Ovary (tissue), 9 donors: Measurements from ENCODE around the gene ARL5C. TPM values are rescaled to one million over a fixed set of nuclear protein-coding genes. Genes with fewer than 3 reads are reported as not detected.

Experiments
- DNase-seq, 5 donors: peaks; one replicate each; pipeline ENCODE4 v3.0.0-alpha.2; 2019 to 2020
- H3K27ac ChIP-seq, 2 donors: fragments of 200-600 bp; one replicate each; pipeline versions ENCODE4 v1.5.1 to v1.8.0; 2019 to 2022
- H3K27me3 ChIP-seq: fragments of 200-600 bp; one replicate; pipeline ENCODE4 v1.8.0; 2022
- H3K36me3 ChIP-seq: fragments of 200-600 bp; sonication (generic); one replicate; pipeline ENCODE4 v1.5.1; 2019
- H3K4me1 ChIP-seq: one replicate; pipeline ENCODE4 v1.8.1; 2013; ENCODE audit warnings: mild to moderate bottlenecking, moderate library complexity; ENCODE audit not compliant: insufficient read depth
- H3K4me3 ChIP-seq: fragments of 200-600 bp; sonication (generic); one replicate; pipeline ENCODE4 v1.5.1; 2017
- H3K9me3 ChIP-seq, 2 donors: fragments of 200-600 bp in 1 of 2; sonication (generic) in 1 of 2; one replicate each; pipeline versions ENCODE4 v1.5.1 to v1.8.1; 2013 to 2019; ENCODE audit warnings: mild to moderate bottlenecking in 1 of 2, moderate library complexity in 1 of 2
- EP300 ChIP-seq: sonication (generic); formaldehyde crosslinking; IDR thresholded peaks from one replicate; pipeline ENCODE4 v1.6.1; 2017; ENCODE audit warnings: antibody characterized with exemption
- POLR2A ChIP-seq: fragments of 450-650 bp; IDR thresholded peaks from one replicate; pipeline ENCODE4 v1.6.1; 2017; ENCODE audit warnings: antibody characterized with exemption, mild to moderate bottlenecking, moderate library complexity
- WGBS, 3 donors: extraction: QIAGEN DNeasy Blood & Tissue Kit in 1 of 3; methylation state at CpG; one replicate each; pipeline versions ENCODE4 v1.1.5 to v1.1.7; 2013 to 2017; 5-methylcytosine and 5-hydroxymethylcytosine counted together
- intact Hi-C, 4 donors: fragments of 100-400 bp; cut with DNase I; formaldehyde crosslinking; loops; one replicate each; pipeline versions ENCODE4 v1.11.0 to v1.15.1; 2022 to 2023
- polyA plus RNA-seq, 2 donors: library from polyadenylated mRNA; stranded (reverse); fragments of 200-250 nt in 1 of 2; fragments of 350-450 nt in 1 of 2; fragmentation: Illumina TruSeq in 1 of 2; extraction: RNeasy Lipid Tissue Mini Kit (QIAGEN cat#74804) in 1 of 2; gene quantifications; one replicate each; pipeline ENCODE4 v1.2.3, GENCODE V29; 2013 to 2014
- total RNA-seq, 7 donors: library from RNA; depleted of rRNA in 2 of 7; stranded (reverse); fragments of >200 nt in 2 of 7; fragmentation: NEBNext Ultra II Directional in 3 of 7; extraction: Animal tissue kit (Norgen Biotek cat#: 25700) in 3 of 7; gene quantifications; one replicate each; pipeline versions ENCODE4 v1.1.0 to v1.2.4, GENCODE V29; 2016 to 2023
- TF ChIP-seq, protein P1 (sequence below), 3 donors: fragments of 450-650 bp in 2 of 3; fragments of 200-600 bp in 1 of 3; IDR thresholded peaks; one replicate each; pipeline versions ENCODE4 v1.5.1 to v1.8.0; 2016 to 2022; ENCODE audit warnings: antibody characterized with exemption in 3 of 3, mild to moderate bottlenecking in 1 of 3
- donor health status: DM: no; HTN: no; CAD: no; lungs with moderate emphysema.
- donor health status: DM: no; HTN: no; CAD: no.
- donor health status: Bipolar disorder and iron deficiency.
- donor health status: DM: yes; HTN: yes; CAD: no.
- donor health status: DM: no; HTN: no; CAD: no.
- donor health status: DM: yes; HTN: yes; CAD: no.

Gene ARL5C
- total and polyA plus RNA-seq, 9 donors: not detected

DNA sequence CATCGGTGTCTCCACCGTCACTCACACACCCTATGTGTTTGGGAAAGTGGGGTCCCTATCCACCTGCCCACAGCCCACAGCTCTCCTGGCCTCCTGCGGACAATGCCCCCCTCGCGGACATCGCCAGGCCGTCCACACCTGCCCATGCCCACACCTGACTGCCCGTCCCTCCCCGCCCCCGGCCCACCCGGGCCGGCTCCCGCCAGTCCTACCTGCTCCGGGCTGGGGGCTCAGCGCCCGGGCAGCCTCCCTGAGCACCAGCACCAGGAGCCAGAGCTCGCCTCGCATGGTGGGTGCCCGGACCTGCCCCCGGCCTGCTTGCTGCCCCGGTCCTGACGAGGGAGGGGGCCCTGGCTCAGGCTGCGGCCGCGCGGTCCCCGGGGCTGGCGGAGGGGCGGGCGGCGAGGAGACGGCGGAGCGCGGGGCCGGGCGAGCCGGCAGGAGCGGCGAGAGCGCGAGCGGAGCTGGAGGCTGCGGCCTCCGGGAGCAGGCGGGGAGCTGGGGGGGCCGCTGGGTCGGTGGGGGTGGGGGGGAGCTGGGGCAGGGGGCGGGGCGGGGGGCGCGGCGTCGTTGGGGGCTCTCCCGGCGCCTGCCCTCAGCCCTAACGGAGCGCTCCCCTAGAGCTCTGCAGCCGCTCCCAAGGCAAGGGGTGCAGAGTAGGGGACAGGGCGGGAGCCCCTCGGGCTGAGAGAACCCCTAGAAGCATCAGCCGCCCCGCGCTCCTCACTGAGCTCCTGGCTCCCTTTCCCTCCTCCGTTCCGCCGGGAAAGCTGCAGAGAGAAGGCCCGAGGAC is 14.6 kb downstream of the ARL5C start, which contains the start of gene PLXDC1:
TSS of gene PLXDC1 (minus strand) at position 488 of the 793 bp plus-strand sequence. CDS start at position 288, 200 bp downstream.
- H3K27me3 ChIP-seq: no peaks in the 10 kb centered on the region
- 2 to 3% (median 2%) methylated on average over 23 to 67 of the region's 68 CpGs for WGBS, 3 donors

GRCh38 chr17:39150795-39151149 is 15.2 kb downstream of the ARL5C start:
- TF ChIP-seq EP300: no peak
- TF ChIP-seq, protein P1, sequence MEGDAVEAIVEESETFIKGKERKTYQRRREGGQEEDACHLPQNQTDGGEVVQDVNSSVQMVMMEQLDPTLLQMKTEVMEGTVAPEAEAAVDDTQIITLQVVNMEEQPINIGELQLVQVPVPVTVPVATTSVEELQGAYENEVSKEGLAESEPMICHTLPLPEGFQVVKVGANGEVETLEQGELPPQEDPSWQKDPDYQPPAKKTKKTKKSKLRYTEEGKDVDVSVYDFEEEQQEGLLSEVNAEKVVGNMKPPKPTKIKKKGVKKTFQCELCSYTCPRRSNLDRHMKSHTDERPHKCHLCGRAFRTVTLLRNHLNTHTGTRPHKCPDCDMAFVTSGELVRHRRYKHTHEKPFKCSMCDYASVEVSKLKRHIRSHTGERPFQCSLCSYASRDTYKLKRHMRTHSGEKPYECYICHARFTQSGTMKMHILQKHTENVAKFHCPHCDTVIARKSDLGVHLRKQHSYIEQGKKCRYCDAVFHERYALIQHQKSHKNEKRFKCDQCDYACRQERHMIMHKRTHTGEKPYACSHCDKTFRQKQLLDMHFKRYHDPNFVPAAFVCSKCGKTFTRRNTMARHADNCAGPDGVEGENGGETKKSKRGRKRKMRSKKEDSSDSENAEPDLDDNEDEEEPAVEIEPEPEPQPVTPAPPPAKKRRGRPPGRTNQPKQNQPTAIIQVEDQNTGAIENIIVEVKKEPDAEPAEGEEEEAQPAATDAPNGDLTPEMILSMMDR (IDR thresholded peaks at IDR 0.05): no peak
- no peak for TF ChIP-seq POLR2A
- no peaks in the 10 kb centered on the region for H3K4me1 ChIP-seq
- no peaks in the 10 kb centered on the region for H3K36me3 ChIP-seq
- intact Hi-C loops: loop anchor here (5.0 to 10.0 kb wide), 7 partner anchors 48 to 396 kb away; partner anchors contain the start of genes LASP1 (in 1 of the 4) and PSMB3 (in 1 of the 4)
- H3K27ac ChIP-seq: peak overlapping the region; percentile 55 to 63
- no peak for DNase-seq
- 34 to 52% (median 50%) methylated on average over 5 of the region's 5 CpGs for WGBS, 3 donors
- no peaks in the 10 kb centered on the region for H3K27me3 ChIP-seq
- H3K4me3 ChIP-seq: peak overlapping the region; percentile 55
- no peaks in the 10 kb centered on the region for H3K9me3 ChIP-seq

More for the DNA sequence above, 14.6 kb downstream of the ARL5C start, which contains the start of gene PLXDC1:
- H3K9me3 ChIP-seq: no peaks in the 10 kb centered on the region
- H3K4me1 ChIP-seq: no peaks in the 10 kb centered on the region
- peak within 1 kb of the TSS; percentile 55 to 63 for H3K27ac ChIP-seq
- H3K36me3 ChIP-seq: no peaks in the 10 kb centered on the region
- peak in 2 of 5 donors; percentile 50 to 65 for DNase-seq
- peak within 1 kb of the TSS; percentile 68 for H3K4me3 ChIP-seq
- TF ChIP-seq EP300 (no peak), POLR2A (no peak)
- TF ChIP-seq, protein P1 (IDR thresholded peaks at IDR 0.05): no peak
- intact Hi-C loops: loop anchor here (5.0 to 10.0 kb wide), 7 partner anchors 49 to 397 kb away; partner anchors contain the start of genes LASP1 (in 1 of the 4) and PSMB3 (in 1 of the 4)

DNA sequence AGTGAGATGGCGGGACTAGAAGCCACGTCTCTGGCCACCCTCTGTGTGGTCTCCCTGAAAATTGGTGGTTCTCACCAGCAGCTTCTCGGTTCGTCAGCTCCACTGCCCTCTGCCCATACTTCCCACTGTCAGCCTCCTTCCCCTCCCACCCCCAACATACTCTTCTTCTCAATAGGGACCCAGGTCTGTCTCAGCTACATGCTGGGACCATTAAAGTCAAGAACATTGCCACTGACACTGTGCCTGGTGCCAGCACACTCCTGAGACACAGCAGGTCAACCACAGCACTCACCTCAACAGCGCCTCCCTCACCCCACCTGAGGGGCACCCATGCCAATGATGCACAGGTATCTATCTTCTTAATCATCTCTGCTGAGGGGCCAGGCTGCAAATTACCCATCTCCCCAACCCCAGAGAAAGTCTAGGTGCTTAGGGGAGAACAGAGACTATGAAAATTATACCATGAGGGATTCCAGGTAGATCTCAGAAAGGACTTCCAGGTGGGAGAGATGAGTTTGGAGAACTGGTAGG is 15.8 kb downstream of the ARL5C start:
- Histone ChIP-seq H3K27ac (peak overlapping the region in 1 of 2 donors; percentile 55), H3K36me3 (no peaks in the 10 kb centered on the region), H3K27me3 (no peaks in the 10 kb centered on the region), H3K9me3 (no peaks in the 10 kb centered on the region), H3K4me3 (no peak overlapping the region), H3K4me1 (no peaks in the 10 kb centered on the region)
- no peak for DNase-seq
- intact Hi-C loops: loop anchor here (5.0 to 10.0 kb wide), 7 partner anchors 48 to 395 kb away; partner anchors contain the start of genes LASP1 (in 1 of the 4) and PSMB3 (in 1 of the 4)
- 77 to 84% (median 83%) methylated on average over 5 of the region's 5 CpGs for WGBS, 3 donors
- TF ChIP-seq POLR2A (no peak), EP300 (no peak)
- TF ChIP-seq, protein P1 (IDR thresholded peaks at IDR 0.05): no peak

DNA sequence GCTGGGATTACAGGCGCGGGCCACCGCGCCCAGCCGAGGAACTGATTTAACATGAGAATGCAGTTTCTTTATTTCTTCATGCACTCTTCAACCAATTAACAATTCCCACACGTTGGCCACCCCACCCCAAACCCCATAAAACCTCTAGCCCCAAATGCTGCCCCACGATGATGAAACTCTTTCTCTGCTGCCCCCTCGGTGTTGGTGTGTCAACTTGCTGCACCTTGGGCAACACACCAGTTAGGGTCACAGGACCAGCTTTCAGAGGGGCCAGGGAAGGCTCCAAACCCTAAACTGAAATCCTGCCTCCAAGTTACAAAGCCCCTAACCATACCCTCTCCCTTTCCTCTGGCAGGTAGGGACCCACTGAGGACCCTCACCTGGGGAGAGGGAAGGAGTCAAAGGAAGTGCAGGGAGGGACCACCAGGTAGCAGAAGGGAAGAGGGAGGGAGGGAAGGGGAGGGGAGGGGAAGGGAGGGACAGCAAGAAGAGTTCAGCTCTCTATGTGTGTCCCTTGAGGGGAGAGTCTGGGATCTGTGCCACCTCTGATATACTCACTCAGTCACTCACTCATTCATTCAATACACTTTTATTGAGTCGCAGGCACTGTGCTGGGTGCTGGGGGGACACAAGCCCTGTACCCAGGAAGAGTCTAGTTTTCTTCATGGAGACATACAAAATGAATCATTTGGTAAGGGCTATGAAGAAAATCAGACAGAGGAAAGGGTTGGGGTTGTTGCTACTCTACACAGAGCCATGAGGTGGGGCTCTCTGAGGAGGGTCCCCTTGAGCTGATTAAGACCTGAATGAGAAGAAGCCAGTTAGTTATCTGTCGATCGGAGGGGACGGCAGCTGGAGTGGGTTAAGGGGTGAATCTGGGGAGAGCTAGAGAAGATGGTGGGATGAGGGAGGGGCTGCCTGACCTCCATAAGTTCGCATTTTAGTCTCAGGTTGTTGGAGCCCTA is 18.5 kb downstream of the ARL5C start:
- no peak for DNase-seq
- no peak overlapping the region for H3K4me3 ChIP-seq
- H3K27ac ChIP-seq: no peak overlapping the region
- no peaks in the 10 kb centered on the region for H3K9me3 ChIP-seq
- intact Hi-C loops: no loop called here
- 79 to 83% (median 82%) methylated on average over 13 of the region's 13 CpGs for WGBS, 3 donors
- H3K36me3 ChIP-seq: no peaks in the 10 kb centered on the region
- TF ChIP-seq, protein P1 (IDR thresholded peaks at IDR 0.05): no peak
- TF ChIP-seq EP300 (no peak), POLR2A (no peak)
- H3K27me3 ChIP-seq: no peaks in the 10 kb centered on the region
- no peaks in the 10 kb centered on the region for H3K4me1 ChIP-seq
